Nephron (organoid): ENCODE results near the gene TBC1D10A.
A peak's percentile ranks its signal among the peaks of the same experiment; 100 is the strongest.

Experiments used
- H3K27ac Mint-ChIP-seq, 3 experiments: 2 replicates each; pipeline ENCODE4 v1.8.0; 2020; ENCODE audit warnings: mixed read lengths in 3 of 3, mild to moderate bottlenecking in 2 of 3, moderate library complexity in 1 of 3
- H3K27me3 Mint-ChIP-seq: 2 replicates; pipeline ENCODE4 v1.8.0; 2021; ENCODE audit warnings: low read depth, mild to moderate bottlenecking, moderate library complexity, mixed read lengths
- H3K36me3 Mint-ChIP-seq: 2 replicates; pipeline ENCODE4 v1.8.0; 2020; ENCODE audit warnings: low read depth, mixed read lengths
- H3K4me1 Mint-ChIP-seq: 2 replicates; pipeline ENCODE4 v1.8.0; 2020; ENCODE audit warnings: mixed read lengths
- H3K4me3 Mint-ChIP-seq, 3 experiments: 2 replicates each; pipeline ENCODE4 v1.8.0; 2020; ENCODE audit warnings: mild to moderate bottlenecking in 3 of 3, mixed read lengths in 3 of 3, moderate library complexity in 2 of 3
- H3K9me3 Mint-ChIP-seq: 2 replicates; pipeline ENCODE4 v1.8.0; 2020; ENCODE audit warnings: mixed read lengths
- TF ChIP-seq, protein P1 (sequence below), 3 experiments: fragments of 200-600 bp; sonication (generic); IDR thresholded peaks; one replicate each; pipeline ENCODE4 v1.5.0; 2021; ENCODE audit warnings: antibody characterized with exemption in 3 of 3; ENCODE audit not compliant: unreplicated experiment in 3 of 3

TBC1D10A gene

DNA sequence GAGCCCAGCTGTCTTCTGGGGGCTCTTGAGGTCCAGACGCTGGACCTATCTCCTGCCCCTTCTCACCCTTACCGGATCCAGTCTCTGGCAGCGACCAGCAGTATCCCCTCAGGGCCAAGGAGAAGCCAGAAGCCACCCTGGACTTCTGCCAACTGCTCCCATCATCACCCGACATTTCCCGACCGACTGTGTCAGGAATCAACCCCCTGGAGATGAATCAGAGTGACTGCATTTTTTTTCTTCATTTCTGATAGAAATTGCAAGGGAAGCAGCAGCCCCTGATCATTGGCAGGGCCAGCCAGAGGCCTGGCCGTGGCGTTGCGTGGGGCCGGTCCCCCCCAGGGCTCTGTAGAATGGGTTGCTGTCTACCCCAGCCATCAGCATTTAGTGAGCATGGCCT, 75.0 kb downstream of the TBC1D10A start:
- Mint-ChIP-seq H3K27me3 (peaks cover 33% of the 10 kb centered on the region), H3K4me1 (peaks cover 58% of the 10 kb centered on the region), H3K36me3 (no peaks in the 10 kb centered on the region), H3K27ac (peak overlapping the region; percentile 67 to 81 (median 72)), H3K9me3 (no peaks in the 10 kb centered on the region), H3K4me3 (no peak overlapping the region)
- TF ChIP-seq, protein P1, sequence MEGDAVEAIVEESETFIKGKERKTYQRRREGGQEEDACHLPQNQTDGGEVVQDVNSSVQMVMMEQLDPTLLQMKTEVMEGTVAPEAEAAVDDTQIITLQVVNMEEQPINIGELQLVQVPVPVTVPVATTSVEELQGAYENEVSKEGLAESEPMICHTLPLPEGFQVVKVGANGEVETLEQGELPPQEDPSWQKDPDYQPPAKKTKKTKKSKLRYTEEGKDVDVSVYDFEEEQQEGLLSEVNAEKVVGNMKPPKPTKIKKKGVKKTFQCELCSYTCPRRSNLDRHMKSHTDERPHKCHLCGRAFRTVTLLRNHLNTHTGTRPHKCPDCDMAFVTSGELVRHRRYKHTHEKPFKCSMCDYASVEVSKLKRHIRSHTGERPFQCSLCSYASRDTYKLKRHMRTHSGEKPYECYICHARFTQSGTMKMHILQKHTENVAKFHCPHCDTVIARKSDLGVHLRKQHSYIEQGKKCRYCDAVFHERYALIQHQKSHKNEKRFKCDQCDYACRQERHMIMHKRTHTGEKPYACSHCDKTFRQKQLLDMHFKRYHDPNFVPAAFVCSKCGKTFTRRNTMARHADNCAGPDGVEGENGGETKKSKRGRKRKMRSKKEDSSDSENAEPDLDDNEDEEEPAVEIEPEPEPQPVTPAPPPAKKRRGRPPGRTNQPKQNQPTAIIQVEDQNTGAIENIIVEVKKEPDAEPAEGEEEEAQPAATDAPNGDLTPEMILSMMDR (IDR thresholded peaks at IDR 0.05; ENCODE audit: unreplicated experiment in 3 of 3): no peak

DNA sequence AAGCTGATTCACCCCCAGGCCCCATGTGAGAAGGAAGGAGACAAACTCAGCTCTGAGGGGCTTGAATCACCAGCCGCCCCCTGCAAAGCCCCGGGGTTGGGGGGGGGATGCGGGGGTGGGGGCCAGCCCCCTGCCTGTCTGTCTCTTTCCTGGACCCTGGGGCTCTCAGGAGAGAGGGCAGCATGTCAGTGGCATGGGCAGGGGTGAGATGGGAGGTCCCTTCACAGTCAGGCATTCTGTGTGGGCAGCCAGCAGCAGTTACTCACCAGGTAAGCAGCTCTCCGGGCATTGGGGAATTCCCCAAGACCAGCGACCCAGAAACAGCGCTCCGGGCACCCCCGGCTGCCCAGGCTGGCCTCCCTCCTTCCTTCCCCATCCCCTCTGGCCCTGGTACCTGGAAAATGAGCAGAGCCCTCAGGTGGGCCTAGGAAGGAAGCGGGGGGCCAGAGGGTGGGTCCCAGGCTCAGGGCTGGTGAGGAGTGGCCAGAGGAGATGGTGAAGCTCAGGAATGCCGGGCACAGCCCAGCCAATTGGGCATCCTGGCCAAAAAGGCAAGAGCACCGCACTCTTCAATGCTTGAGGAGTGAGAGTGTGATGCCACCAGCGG, 76.0 kb downstream of the TBC1D10A start:
- TF ChIP-seq, protein P1 (IDR thresholded peaks at IDR 0.05; ENCODE audit: unreplicated experiment in 3 of 3): no peak
- Mint-ChIP-seq H3K27me3 (peaks cover 37% of the 10 kb centered on the region), H3K27ac (peak overlapping the region in 2 of 3 experiments; percentile 72 to 81), H3K4me1 (peaks cover 54% of the 10 kb centered on the region), H3K9me3 (no peaks in the 10 kb centered on the region), H3K36me3 (no peaks in the 10 kb centered on the region), H3K4me3 (no peak overlapping the region)

DNA sequence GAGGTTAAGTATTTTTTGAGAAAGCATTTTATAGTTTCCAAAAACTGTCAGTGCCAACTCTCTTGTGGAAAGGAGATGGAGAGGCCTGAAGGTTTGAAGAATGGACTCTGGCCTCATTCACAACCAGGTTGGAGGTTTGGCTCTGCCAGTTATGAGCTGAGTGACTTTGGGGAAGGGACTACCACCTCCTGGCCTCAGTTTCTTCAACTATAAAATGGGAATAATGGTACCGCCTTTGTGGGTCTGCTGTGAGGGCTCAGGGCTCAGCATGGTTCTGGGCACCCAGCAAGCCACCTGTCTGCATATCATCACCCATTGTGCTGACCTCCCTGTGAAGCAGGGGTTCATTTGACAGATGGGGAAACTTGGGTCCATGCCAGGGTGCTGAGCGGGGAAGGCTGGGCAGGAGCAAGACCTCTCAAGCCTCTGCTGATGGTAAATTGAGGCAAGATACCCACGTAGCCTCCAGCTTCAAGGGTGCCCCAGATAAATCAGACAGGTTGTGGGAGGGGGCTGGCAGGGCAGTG, 76.6 kb downstream of the TBC1D10A start:
- H3K27me3 Mint-ChIP-seq: peaks cover 42% of the 10 kb centered on the region
- no peaks in the 10 kb centered on the region for H3K36me3 Mint-ChIP-seq
- H3K27ac Mint-ChIP-seq: peak overlapping the region; percentile 9 to 43 (median 25)
- H3K4me1 Mint-ChIP-seq: peaks cover 54% of the 10 kb centered on the region
- TF ChIP-seq, protein P1 (IDR thresholded peaks at IDR 0.05; ENCODE audit: unreplicated experiment in 3 of 3): no peak
- H3K9me3 Mint-ChIP-seq: no peaks in the 10 kb centered on the region
- H3K4me3 Mint-ChIP-seq: peak overlapping the region in 1 of 3 experiments; percentile 47

DNA sequence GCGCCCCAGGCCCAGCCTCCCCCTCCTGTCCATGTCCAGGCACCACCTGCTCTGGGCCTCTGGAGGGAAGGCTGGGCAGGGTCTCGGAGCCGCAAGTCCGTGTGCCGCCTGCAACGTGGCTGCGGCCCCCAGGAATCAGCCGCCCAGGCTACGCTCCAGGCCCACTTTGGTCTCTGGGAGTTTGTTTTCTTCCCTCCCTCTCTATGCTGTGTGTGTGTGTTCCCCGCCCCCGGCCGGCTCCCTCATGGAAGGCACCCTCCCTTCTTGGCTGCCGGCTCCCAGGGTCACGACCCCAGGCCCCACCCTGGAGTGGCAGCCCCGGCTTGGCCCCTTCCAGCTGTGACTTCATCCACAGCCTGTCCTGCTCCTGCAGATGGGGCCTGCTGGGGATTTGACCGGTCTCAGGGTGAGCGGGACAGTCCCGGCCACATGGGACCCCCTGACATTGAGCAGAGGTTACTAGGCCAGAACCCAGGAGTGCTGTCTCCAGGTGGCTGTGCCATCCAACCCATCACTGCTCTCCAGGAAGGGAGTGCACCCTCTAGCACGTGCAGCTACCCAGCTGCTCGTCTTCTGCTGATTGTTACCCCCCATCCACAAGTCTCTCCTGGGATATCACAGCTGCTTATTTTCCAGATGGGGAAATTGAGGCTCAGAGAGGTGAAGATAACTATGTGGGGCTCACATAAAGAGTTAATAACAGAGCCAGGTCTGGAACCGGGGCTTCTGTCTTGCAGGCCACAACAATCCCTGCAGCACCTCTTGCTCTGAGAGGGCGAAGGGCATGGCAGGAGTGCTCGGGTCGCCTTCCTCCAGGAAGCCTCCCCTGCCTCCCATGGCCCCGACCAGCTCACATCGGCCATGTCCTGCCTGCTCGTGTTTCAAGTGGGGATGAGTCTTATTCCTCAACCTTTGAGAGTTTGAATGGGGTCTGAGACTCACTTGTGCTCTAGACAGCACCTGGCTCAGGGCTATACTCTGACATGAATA, 77.4 kb downstream of the TBC1D10A start:
- peak overlapping the region in 1 of 3 experiments; percentile 47 for H3K4me3 Mint-ChIP-seq
- no peaks in the 10 kb centered on the region for H3K36me3 Mint-ChIP-seq
- H3K27ac Mint-ChIP-seq: peak overlapping the region; percentile 9 to 43 (median 25)
- H3K9me3 Mint-ChIP-seq: no peaks in the 10 kb centered on the region
- peaks cover 42% of the 10 kb centered on the region for H3K27me3 Mint-ChIP-seq
- TF ChIP-seq, protein P1 (IDR thresholded peaks at IDR 0.05; ENCODE audit: unreplicated experiment in 3 of 3): no peak
- H3K4me1 Mint-ChIP-seq: peaks cover 54% of the 10 kb centered on the region

DNA sequence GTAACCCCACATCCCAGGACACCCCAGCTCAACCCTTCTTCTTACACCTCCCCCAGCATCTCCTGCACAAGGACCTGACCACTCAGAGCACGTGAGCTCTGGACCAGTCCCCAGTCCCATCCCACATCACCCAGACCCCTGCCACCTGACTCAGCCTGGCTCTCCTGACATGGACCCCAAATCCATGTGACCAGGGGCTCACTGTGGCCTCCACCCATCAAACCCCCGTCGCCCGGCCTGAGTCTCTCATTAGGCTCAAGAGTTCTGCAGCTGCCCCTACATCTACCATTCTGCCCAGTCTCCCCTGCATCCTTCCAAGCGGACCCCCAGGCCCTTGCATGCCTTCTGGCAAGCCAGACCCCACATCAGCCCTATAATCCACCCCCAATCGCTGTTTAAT, 78.3 kb downstream of the TBC1D10A start:
- peak overlapping the region in 2 of 3 experiments; percentile 22 to 34 for H3K27ac Mint-ChIP-seq
- peak overlapping the region; percentile 30 to 67 (median 64) for H3K4me3 Mint-ChIP-seq
- no peaks in the 10 kb centered on the region for H3K9me3 Mint-ChIP-seq
- TF ChIP-seq, protein P1 (IDR thresholded peaks at IDR 0.05; ENCODE audit: unreplicated experiment in 3 of 3): no peak
- H3K27me3 Mint-ChIP-seq: peaks cover 42% of the 10 kb centered on the region
- peaks cover 49% of the 10 kb centered on the region for H3K4me1 Mint-ChIP-seq
- no peaks in the 10 kb centered on the region for H3K36me3 Mint-ChIP-seq
